22Rv1 (cell line): Measurements from ENCODE around the gene NFIX.

ENCODE experiments used
- ZFX ChIP-seq: fragments of 450-650 bp; IDR thresholded peaks from 2 replicates; pipeline ENCODE4 v1.6.1; 2017; ENCODE audit warnings: antibody characterized with exemption, borderline replicate concordance
- TF ChIP-seq, protein P1 (sequence below): fragments of 450-650 bp; IDR thresholded peaks from 2 replicates; pipeline ENCODE4 v1.5.1; 2017; ENCODE audit warnings: mild to moderate bottlenecking

DNA sequence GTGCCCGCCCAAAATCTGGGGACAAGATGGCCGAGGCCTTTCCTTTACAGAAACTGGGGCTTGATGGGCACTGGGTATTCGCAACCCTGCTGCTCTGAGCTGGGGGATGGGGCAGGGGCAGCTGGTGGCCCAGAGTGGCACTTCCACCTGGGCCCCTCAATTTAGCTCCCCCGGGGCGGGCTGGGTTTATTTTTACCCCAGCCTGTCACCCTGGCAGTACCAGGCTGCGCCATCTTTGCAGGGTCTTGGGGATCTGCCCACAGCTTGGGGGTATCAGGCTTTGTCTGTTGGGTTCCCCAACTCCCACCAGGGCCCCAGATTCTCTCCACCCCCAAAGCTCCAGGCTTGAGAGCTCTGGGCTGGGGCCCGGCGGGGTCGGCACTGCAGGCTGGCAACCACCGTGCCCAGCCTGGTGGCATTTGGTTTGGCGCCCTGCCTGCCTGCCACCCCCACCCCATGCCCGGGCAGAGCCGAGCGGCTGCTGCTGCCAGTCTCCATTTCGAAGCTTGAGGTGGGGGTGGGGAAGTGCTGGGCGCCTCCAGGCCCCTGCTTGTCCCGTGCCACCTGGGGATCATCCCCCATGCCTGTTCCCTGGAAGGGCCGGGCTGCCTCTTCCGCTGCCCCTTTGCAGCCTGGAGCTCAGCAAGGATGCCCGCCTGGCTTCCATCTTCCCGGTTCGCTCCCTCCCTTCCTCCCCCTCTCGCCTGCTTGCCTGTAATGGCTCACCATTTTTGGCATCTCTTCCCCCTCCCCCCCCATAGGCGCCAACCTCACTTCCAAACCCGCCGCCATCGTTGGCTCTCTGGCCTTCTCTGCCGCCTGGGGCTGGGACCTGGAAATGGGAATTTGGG lies 11.4 kb downstream of the NFIX start:
- TF ChIP-seq, protein P1, sequence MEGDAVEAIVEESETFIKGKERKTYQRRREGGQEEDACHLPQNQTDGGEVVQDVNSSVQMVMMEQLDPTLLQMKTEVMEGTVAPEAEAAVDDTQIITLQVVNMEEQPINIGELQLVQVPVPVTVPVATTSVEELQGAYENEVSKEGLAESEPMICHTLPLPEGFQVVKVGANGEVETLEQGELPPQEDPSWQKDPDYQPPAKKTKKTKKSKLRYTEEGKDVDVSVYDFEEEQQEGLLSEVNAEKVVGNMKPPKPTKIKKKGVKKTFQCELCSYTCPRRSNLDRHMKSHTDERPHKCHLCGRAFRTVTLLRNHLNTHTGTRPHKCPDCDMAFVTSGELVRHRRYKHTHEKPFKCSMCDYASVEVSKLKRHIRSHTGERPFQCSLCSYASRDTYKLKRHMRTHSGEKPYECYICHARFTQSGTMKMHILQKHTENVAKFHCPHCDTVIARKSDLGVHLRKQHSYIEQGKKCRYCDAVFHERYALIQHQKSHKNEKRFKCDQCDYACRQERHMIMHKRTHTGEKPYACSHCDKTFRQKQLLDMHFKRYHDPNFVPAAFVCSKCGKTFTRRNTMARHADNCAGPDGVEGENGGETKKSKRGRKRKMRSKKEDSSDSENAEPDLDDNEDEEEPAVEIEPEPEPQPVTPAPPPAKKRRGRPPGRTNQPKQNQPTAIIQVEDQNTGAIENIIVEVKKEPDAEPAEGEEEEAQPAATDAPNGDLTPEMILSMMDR, result no peak
- no peak for TF ChIP-seq ZFX
